HS-5 (cell line): ENCODE data around the gene DIP2B.
"Not testable (repeated sequence)": the region's sequence is repeated elsewhere in the genome, so short reads cannot be mapped to it uniquely, and the experiment has no call there.

Experiments
- DNase-seq: peaks from one replicate; pipeline ENCODE4 v3.0.0-alpha.2; 2012; ENCODE audit warnings: low read depth

DIP2B gene

GRCh38 chr12:50728841-50729240 is 224.1 kb downstream of the DIP2B start:
- DNase-seq: no peak

GRCh38 chr12:50732591-50732990 is 227.8 kb downstream of the DIP2B start:
- peak; percentile 85 for DNase-seq

GRCh38 chr12:50733706-50734105 is 228.9 kb downstream of the DIP2B start:
- no peak for DNase-seq

GRCh38 chr12:50734409-50735263 is 229.9 kb downstream of the DIP2B start:
- no peak for DNase-seq

- DNase-seq: no peak
Observed at GRCh38 chr12:50739611-50740010, 234.8 kb downstream of the DIP2B start.

- DNase-seq: no peak
Observed at GRCh38 chr12:50740307-50740706, 235.5 kb downstream of the DIP2B start.

GRCh38 chr12:50742776-50743175 is 238.0 kb downstream of the DIP2B start:
- no peak for DNase-seq

GRCh38 chr12:50745861-50746260 is 241.1 kb downstream of the DIP2B start:
- DNase-seq: no peak

- no peak for DNase-seq
Observed at GRCh38 chr12:50746431-50746830, 241.6 kb downstream of the DIP2B start.

GRCh38 chr12:50747817-50748216 is 243.0 kb downstream of the DIP2B start:
- DNase-seq: no peak

- no peak for DNase-seq
Observed at GRCh38 chr12:50749459-50749882, 244.7 kb downstream of the DIP2B start.

- no peak for DNase-seq
Observed at GRCh38 chr12:50750366-50750765, 245.6 kb downstream of the DIP2B start.

- no peak for DNase-seq
Observed at GRCh38 chr12:50751948-50752721, 247.3 kb downstream of the DIP2B start.

- no peak for DNase-seq
Observed at GRCh38 chr12:50753232-50753769, 248.5 kb downstream of the DIP2B start.

GRCh38 chr12:50763639-50764285 is 259.0 kb downstream of the DIP2B start, which contains the start of gene ATF1:
Gene ATF1 (plus strand): TSS chr12:50764101. CDS start chr12:50780146, 16,045 bp downstream.
- peak; percentile 55 for DNase-seq

GRCh38 chr12:50764286-50765094 is 259.7 kb downstream of the DIP2B start:
- no peak for DNase-seq

- DNase-seq: peak; percentile 50
Observed at GRCh38 chr12:50765095-50765911, 260.5 kb downstream of the DIP2B start.

- DNase-seq: no peak
Observed at GRCh38 chr12:50768391-50768790, 263.6 kb downstream of the DIP2B start.

- DNase-seq: not testable (repeated sequence)
Observed at GRCh38 chr12:50768813-50769212, 264.0 kb downstream of the DIP2B start.

- no peak for DNase-seq
Observed at GRCh38 chr12:50771409-50771808, 266.6 kb downstream of the DIP2B start.
